ENCODE results near the gene OR6S1. TPM values are rescaled to one million over a fixed set of nuclear protein-coding genes. Genes with fewer than 3 reads are reported as not detected.

Gene OR6S1
- total RNA-seq, 1 donor from 2014 or later = not detected

GRCh38 chr14:20617138-20618003 lies 24.1 kb downstream of the OR6S1 start:
- Mint-ChIP-seq H3K4me1 (peaks cover 12% of the 10 kb centered on the region), H3K4me3 (no peak overlapping the region), H3K9me3 (no peaks in the 10 kb centered on the region), H3K27ac (ENCODE audit: unreplicated experiment) (no peak overlapping the region), H3K36me3 (ENCODE audit: low read depth) (peaks cover 2% of the 10 kb centered on the region), H3K27me3 (ENCODE audit: low read depth) (peaks cover 22% of the 10 kb centered on the region)
- TF ChIP-seq CTCF (conservative IDR thresholded peaks at IDR 0.05) = no peak
- no peak for DNase-seq (ENCODE audit: low read depth, low spot score)

- H3K4me3 Mint-ChIP-seq = no peak overlapping the region
- peaks cover 5% of the 10 kb centered on the region for H3K4me1 Mint-ChIP-seq
- H3K36me3 Mint-ChIP-seq (ENCODE audit: low read depth) = no peaks in the 10 kb centered on the region
- TF ChIP-seq CTCF (conservative IDR thresholded peaks at IDR 0.05) = no peak
- no peaks in the 10 kb centered on the region for H3K9me3 Mint-ChIP-seq
- H3K27ac Mint-ChIP-seq (ENCODE audit: unreplicated experiment) = no peak overlapping the region
- peaks cover 15% of the 10 kb centered on the region for H3K27me3 Mint-ChIP-seq (ENCODE audit: low read depth)
- no peak for DNase-seq (ENCODE audit: low read depth, low spot score)
Measured at GRCh38 chr14:20615996-20616395, 25.5 kb downstream of the OR6S1 start.

DNA sequence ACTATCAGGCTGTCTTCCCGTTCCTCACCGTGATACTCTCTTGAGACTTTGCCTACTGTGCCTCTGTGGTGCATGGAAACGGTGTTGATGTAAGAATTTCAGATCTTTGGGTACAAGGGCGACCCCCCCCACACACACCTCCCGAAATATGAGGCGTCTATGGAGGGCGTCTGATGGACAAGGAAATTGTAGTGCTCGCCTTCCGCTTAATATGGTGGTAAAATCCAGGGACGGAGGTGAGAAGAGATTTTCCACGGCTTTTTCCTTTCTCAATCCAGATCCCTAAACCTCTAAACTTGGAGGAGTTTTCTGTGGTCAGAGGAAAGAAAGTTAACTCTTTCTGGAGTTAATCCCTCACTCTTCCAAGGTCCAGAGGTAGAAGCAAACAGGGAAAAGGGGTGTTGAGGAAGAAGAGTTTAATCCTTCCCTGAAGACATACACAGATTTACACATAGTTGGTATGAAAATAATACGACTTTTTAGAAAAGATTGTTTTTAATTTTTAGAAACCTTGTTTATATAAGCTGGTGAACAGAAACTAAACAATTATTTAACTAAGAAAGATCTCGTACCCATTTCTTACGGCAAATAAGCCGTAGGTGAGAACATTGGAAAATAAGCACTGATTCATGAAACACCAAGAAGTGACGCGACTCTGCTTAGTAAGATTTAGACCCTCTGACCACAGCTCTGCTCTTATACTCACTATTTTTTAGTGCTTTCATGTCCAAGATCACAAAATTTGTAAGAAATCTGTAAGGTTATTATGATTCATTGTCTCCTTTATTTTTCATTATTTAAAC lies 27.3 kb downstream of the OR6S1 start:
- Mint-ChIP-seq H3K27ac (ENCODE audit: unreplicated experiment) (no peak overlapping the region), H3K9me3 (no peaks in the 10 kb centered on the region), H3K27me3 (ENCODE audit: low read depth) (peaks cover 15% of the 10 kb centered on the region), H3K36me3 (ENCODE audit: low read depth) (no peaks in the 10 kb centered on the region), H3K4me3 (no peak overlapping the region), H3K4me1 (peaks cover 5% of the 10 kb centered on the region)
- no peak for DNase-seq (ENCODE audit: low read depth, low spot score)
- no peak for TF ChIP-seq CTCF (conservative IDR thresholded peaks at IDR 0.05)

- no peaks in the 10 kb centered on the region for H3K36me3 Mint-ChIP-seq (ENCODE audit: low read depth)
- DNase-seq (ENCODE audit: low read depth, low spot score) = peak; percentile 68
- no peak overlapping the region for H3K27ac Mint-ChIP-seq (ENCODE audit: unreplicated experiment)
- no peak overlapping the region for H3K4me3 Mint-ChIP-seq
- peaks cover 10% of the 10 kb centered on the region for H3K27me3 Mint-ChIP-seq (ENCODE audit: low read depth)
- H3K9me3 Mint-ChIP-seq = no peaks in the 10 kb centered on the region
- peak; percentile 75 for TF ChIP-seq CTCF (conservative IDR thresholded peaks at IDR 0.05)
- peaks cover 5% of the 10 kb centered on the region for H3K4me1 Mint-ChIP-seq
Measured at GRCh38 chr14:20613094-20614037, 28.1 kb downstream of the OR6S1 start.

DNA sequence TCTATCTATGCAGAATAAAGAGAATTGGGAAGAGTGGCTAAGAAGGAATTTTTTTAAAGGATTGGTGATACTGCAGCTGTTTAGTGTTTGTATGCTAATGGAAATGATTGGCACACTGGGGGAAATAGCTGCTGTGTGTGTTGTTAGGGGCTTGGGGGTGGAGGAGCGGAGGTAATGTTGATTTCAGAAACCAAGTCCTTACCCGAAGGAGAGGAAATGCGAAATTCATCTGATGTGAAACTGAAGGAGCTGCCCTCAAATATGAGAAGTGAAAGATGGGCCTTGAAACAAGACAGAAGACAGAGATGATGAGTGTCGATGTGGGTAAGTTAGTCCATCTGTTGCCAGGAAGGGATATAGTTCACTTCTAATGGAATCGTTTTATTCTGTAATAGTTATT lies 29.1 kb downstream of the OR6S1 start:
- DNase-seq (ENCODE audit: low read depth, low spot score) = no peak
- Mint-ChIP-seq H3K36me3 (ENCODE audit: low read depth) (no peaks in the 10 kb centered on the region), H3K4me1 (peaks cover 5% of the 10 kb centered on the region), H3K4me3 (no peak overlapping the region), H3K9me3 (no peaks in the 10 kb centered on the region), H3K27ac (ENCODE audit: unreplicated experiment) (no peak overlapping the region), H3K27me3 (ENCODE audit: low read depth) (peaks cover 6% of the 10 kb centered on the region)
- TF ChIP-seq CTCF (conservative IDR thresholded peaks at IDR 0.05) = no peak
